ENCODE results near the gene CAMK4.

GRCh38 chr5:111243318-111243717 lies 19.1 kb downstream of the CAMK4 start:
- TF ChIP-seq CTCF (IDR thresholded peaks at IDR 0.05) = no peak
- no peak for TF ChIP-seq POLR2A (IDR thresholded peaks at IDR 0.05)

Data from uterus (tissue), 2 donors.